ENCODE data around the gene RNF17.
"Not testable (repeated sequence)": the region's sequence is repeated elsewhere in the genome, so short reads cannot be mapped to it uniquely, and the experiment has no call there.

The RNF17 gene

DNA sequence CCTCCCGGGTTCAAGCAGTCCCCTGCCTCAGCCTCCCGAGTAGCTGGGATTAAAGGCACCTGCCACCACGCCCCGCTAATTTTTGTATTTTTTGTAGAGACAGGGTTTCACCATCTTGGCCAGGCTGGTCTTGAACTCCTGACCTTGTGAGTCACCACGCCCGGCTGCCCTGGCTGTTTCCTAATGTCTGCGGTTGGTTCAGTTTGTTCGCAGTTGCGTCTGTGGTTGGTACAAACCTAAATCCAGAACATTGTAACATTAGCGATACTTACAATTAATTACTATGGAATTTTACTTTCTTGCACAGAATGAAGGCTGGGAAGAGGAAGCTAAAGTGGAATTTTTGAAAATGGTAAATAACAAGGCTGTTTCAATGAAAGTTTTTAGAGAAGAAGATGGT, 38.1 kb downstream of the RNF17 start:
- H3K9ac ChIP-seq = no peak overlapping the region
- H3K4me2 ChIP-seq = no peak overlapping the region
- H3K36me3 ChIP-seq (ENCODE audit: insufficient read depth) = no peaks in the 10 kb centered on the region
- H2AFZ ChIP-seq (ENCODE audit: low read depth) = no peak overlapping the region
- no peaks in the 10 kb centered on the region for H3K79me2 ChIP-seq (ENCODE audit: insufficient read depth, low read depth)
- H3K4me1 ChIP-seq (ENCODE audit: low read depth, poor library complexity, severe bottlenecking) = no peaks in the 10 kb centered on the region
- no peak overlapping the region for H3K27ac ChIP-seq
- no peaks in the 10 kb centered on the region for H4K20me1 ChIP-seq (ENCODE audit: insufficient read depth)
- TF ChIP-seq, protein P1, sequence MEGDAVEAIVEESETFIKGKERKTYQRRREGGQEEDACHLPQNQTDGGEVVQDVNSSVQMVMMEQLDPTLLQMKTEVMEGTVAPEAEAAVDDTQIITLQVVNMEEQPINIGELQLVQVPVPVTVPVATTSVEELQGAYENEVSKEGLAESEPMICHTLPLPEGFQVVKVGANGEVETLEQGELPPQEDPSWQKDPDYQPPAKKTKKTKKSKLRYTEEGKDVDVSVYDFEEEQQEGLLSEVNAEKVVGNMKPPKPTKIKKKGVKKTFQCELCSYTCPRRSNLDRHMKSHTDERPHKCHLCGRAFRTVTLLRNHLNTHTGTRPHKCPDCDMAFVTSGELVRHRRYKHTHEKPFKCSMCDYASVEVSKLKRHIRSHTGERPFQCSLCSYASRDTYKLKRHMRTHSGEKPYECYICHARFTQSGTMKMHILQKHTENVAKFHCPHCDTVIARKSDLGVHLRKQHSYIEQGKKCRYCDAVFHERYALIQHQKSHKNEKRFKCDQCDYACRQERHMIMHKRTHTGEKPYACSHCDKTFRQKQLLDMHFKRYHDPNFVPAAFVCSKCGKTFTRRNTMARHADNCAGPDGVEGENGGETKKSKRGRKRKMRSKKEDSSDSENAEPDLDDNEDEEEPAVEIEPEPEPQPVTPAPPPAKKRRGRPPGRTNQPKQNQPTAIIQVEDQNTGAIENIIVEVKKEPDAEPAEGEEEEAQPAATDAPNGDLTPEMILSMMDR (conservative IDR thresholded peaks at IDR 0.05; ENCODE audit: low read depth, low read length) = no peak
- H3K4me3 ChIP-seq (IDR thresholded peaks at IDR 0.05; ENCODE audit: insufficient read depth, low read depth, low read length) = no peak overlapping the region
- no peaks in the 10 kb centered on the region for H3K27me3 ChIP-seq (ENCODE audit: insufficient read depth, low read depth)

DNA sequence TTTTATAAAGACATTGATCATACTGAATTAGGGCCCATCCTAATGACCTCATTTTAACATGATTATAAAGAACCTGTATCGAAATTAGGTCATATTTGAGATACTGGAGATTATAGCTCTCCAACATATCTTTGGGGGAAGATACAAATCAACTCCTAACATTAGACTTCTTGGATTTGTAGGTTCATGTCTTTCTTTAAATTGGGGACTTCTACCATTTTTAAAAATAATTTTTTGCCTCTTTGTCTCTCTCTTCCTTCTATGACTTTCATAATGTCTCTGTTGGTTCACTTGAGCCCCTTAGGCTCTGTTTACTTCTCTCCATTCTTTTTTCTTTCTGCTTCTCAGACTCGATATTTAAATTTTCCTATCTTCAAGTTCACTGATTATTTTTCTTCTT, 57.2 kb downstream of the RNF17 start:
- no peak overlapping the region for H3K4me2 ChIP-seq
- H3K36me3 ChIP-seq (ENCODE audit: insufficient read depth) = no peaks in the 10 kb centered on the region
- no peak overlapping the region for H2AFZ ChIP-seq (ENCODE audit: low read depth)
- H3K79me2 ChIP-seq (ENCODE audit: insufficient read depth, low read depth) = no peaks in the 10 kb centered on the region
- H3K9ac ChIP-seq = no peak overlapping the region
- H3K27ac ChIP-seq = no peak overlapping the region
- H3K4me1 ChIP-seq (ENCODE audit: low read depth, poor library complexity, severe bottlenecking) = no peaks in the 10 kb centered on the region
- TF ChIP-seq, protein P1 (conservative IDR thresholded peaks at IDR 0.05; ENCODE audit: low read depth, low read length) = no peak
- H4K20me1 ChIP-seq (ENCODE audit: insufficient read depth) = no peaks in the 10 kb centered on the region
- H3K27me3 ChIP-seq (ENCODE audit: insufficient read depth, low read depth) = no peaks in the 10 kb centered on the region
- no peak overlapping the region for H3K4me3 ChIP-seq (IDR thresholded peaks at IDR 0.05; ENCODE audit: insufficient read depth, low read depth, low read length)

DNA sequence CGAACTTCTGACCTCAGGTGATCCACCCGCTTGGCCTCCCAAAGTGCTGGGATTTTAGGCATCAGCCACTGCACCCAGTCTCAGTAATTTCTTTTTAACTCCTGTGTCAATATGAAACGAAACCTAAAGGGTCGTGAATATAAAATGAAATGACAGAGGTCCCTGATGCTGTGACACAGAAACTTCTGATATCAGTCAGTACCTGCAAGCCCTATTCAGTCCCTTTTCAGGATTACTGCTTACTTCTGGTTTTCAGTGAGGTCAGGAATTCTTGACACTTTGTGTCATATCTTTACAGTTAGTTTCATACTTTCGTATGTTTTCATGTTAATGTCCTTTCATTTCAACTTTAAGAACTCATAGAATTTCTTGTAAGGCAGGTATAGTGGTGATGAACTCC, 58.7 kb downstream of the RNF17 start:
- no peak overlapping the region for H3K9ac ChIP-seq
- no peak overlapping the region for H3K27ac ChIP-seq
- H3K27me3 ChIP-seq (ENCODE audit: insufficient read depth, low read depth) = no peaks in the 10 kb centered on the region
- no peak overlapping the region for H3K4me3 ChIP-seq (IDR thresholded peaks at IDR 0.05; ENCODE audit: insufficient read depth, low read depth, low read length)
- no peaks in the 10 kb centered on the region for H4K20me1 ChIP-seq (ENCODE audit: insufficient read depth)
- no peaks in the 10 kb centered on the region for H3K4me1 ChIP-seq (ENCODE audit: low read depth, poor library complexity, severe bottlenecking)
- TF ChIP-seq, protein P1 (conservative IDR thresholded peaks at IDR 0.05; ENCODE audit: low read depth, low read length) = no peak
- no peak overlapping the region for H2AFZ ChIP-seq (ENCODE audit: low read depth)
- no peaks in the 10 kb centered on the region for H3K36me3 ChIP-seq (ENCODE audit: insufficient read depth)
- no peaks in the 10 kb centered on the region for H3K79me2 ChIP-seq (ENCODE audit: insufficient read depth, low read depth)
- H3K4me2 ChIP-seq = no peak overlapping the region

DNA sequence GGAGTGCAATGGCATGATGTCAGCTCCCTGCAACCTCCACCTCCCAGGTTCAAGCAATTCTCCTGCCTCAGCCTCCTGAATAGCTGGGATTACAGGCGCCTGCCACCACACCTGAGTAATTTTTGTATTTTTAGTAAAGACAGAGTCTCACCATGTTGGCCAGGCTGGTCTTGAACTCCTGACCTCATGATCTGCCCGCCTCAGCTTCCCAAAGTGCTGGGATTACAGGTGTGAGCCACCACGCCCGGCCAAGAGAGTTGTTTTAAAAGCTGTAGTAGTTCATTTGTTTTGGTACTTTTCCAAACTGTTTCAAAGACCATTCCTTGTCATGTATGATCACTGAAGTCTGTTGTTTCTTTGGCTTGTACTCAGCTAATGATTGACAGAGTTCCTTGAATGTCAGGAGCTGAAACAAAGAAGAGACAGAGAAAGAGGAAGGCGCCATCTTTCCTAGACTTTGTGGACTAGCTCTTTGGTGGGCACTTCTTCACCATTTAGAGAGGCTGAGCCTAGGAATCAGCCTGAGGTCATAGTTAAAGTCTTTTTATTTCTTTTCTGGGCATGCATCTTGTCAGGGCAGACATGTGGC, 59.2 kb downstream of the RNF17 start:
- H3K79me2 ChIP-seq (ENCODE audit: insufficient read depth, low read depth); H3K4me2 ChIP-seq; H3K27me3 ChIP-seq (ENCODE audit: insufficient read depth, low read depth); H2AFZ ChIP-seq (ENCODE audit: low read depth); H3K9ac ChIP-seq; H3K4me1 ChIP-seq (ENCODE audit: low read depth, poor library complexity, severe bottlenecking); H4K20me1 ChIP-seq (ENCODE audit: insufficient read depth); H3K36me3 ChIP-seq (ENCODE audit: insufficient read depth); H3K4me3 ChIP-seq (IDR thresholded peaks at IDR 0.05; ENCODE audit: insufficient read depth, low read depth, low read length); H3K27ac ChIP-seq: not testable (repeated sequence)

DNA sequence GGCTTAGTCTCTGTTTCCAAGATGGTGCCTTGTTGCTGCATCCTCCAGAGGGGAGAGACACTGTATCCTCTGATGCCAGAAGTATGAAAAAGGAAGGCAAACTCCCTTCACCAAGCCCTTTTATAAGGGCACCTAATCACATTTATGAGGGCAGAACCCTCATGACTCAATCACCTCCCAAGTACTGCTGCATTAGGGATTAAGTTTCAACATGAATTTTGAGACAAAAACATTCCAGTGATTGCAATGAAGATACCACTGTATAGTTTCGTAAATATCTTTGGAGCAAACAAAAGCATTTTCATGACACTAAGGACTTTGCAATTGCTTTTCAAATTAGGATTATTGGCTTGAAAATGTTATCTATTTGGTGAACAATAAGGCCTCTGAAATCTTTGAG, 63.8 kb downstream of the RNF17 start:
- Histone ChIP-seq H3K79me2 (ENCODE audit: insufficient read depth, low read depth) (no peaks in the 10 kb centered on the region), H3K4me3 (IDR thresholded peaks at IDR 0.05; ENCODE audit: insufficient read depth, low read depth, low read length) (no peak overlapping the region), H2AFZ (ENCODE audit: low read depth) (no peak overlapping the region), H3K36me3 (ENCODE audit: insufficient read depth) (no peaks in the 10 kb centered on the region), H3K4me1 (ENCODE audit: low read depth, poor library complexity, severe bottlenecking) (no peaks in the 10 kb centered on the region), H3K27ac (no peak overlapping the region), H4K20me1 (ENCODE audit: insufficient read depth) (no peaks in the 10 kb centered on the region), H3K9ac (no peak overlapping the region), H3K4me2 (no peak overlapping the region), H3K27me3 (ENCODE audit: insufficient read depth, low read depth) (no peaks in the 10 kb centered on the region)
- TF ChIP-seq, protein P1 (conservative IDR thresholded peaks at IDR 0.05; ENCODE audit: low read depth, low read length) = no peak
